GM18519 (cell line): ENCODE results near the gene INPP4A.

Experiments
- ATAC-seq: cut with Tn5 transposase; IDR thresholded peaks from one replicate; pipeline ENCODE4 v1.9.1; 2021; ENCODE audit warnings: mild to moderate bottlenecking, moderate library complexity; ENCODE audit not compliant: unreplicated experiment, low FRiP score

Gene INPP4A

DNA sequence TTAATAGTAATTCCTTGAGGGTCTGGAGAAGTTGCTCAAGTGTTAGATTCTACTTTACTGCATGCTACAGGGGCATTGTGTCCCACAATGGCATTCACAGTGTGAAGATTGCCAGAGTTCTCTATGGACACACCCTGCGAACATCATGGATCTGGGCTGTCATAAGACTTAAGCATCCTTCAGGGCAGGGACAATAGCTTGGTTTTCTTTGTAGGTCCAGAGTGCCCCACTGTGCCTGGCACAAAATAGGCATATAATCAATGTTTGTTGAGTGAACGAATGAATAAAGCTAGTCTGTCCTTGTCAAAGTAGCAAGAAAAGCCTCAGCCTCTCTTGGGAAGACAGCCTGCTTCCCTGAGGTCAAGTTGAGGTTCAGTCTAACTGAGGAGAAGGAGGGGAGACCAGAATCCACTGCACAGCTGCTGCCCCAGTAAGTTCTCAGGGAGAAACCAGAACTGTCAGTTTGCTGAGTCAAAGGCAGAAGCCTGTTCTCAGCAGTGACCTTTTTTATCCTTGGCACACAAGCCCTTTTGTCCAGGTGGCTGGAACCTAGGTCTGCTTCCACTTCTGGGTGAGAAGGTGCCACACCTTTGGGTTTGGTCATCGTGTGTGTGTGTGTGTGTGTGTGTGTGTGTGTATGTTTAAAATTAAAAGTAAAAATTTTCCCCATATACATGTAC, 15.0 kb downstream of the INPP4A start:
- no peak for ATAC-seq

GRCh38 chr2:98460573-98461497, 16.2 kb downstream of the INPP4A start:
- peak; percentile 66 for ATAC-seq

DNA sequence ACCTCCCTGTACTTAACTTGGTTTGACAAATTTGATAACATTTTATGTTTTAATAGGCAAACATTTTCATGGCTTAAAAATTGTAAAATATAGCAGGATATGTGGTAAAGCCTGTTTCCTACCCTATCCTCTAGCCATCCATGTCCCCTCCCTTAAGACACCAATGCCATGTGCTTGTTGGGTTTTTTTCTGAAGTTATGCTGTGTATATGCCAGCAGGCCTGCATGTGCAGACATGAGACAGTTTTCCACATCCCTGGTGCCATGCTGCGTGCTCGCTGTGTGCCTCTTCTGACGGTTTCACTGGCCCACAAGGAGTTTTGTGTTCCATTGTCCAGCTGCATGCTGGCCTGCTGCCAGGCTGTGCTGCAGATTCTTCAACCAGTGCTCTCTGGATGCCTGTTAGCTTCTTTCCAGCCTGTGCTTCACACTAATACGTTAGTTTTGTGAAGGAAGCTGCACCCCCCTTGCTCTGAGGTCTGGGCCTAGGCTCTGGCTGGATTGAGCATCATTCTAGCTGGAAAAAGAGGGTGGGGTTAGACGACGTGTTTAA, 16.9 kb downstream of the INPP4A start:
- no peak for ATAC-seq

DNA sequence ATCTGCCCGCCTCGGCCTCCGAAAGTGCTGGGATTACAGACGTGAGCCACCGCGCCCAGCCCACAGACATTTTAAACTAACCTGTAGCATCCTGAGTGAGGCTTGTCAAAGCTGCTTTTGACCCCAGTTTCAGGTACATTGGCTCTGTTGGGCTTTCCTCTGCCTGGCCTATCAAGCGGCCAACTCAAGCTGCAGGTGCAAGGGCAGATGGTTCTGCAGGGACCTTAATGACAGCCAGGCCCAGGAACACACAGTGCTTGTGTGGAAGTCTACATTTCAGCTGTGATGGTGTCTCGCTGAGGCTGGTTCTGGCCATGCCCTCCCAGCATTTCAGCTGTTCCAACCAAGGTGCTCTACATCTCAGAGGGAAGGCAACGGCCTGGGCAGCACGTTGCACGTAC, 18.4 kb downstream of the INPP4A start:
- ATAC-seq = no peak

DNA sequence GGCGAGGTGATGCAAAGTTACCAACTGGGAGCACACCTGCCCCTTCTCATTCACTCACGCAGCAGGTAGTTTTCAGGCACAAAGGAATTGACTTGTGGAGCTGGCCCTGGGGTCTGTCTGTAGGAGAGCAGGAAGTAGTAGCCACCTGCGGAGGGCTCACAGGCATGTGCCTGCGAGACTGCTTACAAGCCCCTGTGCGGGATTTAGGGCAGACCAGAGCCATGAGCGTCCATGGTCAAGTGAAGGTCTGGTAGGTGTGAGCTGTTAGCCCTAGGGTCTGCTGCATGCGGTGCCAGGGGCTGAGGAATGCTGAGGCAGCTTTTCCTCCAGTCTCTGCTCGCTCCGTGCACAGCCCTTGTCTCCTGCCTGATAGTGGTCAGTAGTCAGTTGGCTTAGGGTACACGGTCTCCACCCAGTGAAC, 18.9 kb downstream of the INPP4A start:
- ATAC-seq = no peak

- no peak for ATAC-seq
These were observed 19.5 kb downstream of the INPP4A start for GRCh38 chr2:98463988-98464771.

- peak; percentile 40 for ATAC-seq
These were observed 20.2 kb downstream of the INPP4A start for GRCh38 chr2:98464772-98465310.

- no peak for ATAC-seq
These were observed 21.0 kb downstream of the INPP4A start for GRCh38 chr2:98465456-98466226.

GRCh38 chr2:98467082-98467536, 22.5 kb downstream of the INPP4A start:
- ATAC-seq = no peak

- no peak for ATAC-seq
These were observed 23.0 kb downstream of the INPP4A start for GRCh38 chr2:98467652-98468051.

DNA sequence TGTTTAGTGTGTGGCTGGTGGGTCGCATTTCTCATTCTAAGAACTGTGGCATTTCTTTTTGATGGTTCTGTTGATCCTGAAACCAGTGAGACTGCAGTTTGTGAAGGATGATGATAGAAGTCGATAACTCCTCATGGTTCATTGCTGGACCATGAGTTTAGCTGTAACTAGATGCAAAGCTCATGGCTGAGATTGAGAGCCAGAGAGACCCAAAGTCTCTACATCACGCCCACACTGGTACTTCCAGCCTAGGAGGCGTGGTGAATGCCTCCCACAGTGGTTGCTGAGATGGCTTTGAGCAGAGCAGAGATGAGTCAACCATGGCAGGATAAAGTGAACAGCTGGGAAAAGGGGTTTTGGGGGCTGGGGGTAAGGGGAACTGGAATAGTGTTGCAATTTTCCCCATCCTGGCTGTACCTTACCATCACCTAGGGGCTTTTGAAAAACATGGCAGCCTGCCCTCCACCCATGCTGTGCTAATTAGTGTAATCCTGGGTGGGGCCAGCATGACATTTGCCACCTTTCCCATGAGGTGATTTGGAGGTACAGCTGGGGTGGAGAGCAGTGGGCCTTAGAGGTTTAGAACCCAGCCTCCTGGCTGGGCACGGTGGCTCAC, 24.1 kb downstream of the INPP4A start:
- no peak for ATAC-seq

DNA sequence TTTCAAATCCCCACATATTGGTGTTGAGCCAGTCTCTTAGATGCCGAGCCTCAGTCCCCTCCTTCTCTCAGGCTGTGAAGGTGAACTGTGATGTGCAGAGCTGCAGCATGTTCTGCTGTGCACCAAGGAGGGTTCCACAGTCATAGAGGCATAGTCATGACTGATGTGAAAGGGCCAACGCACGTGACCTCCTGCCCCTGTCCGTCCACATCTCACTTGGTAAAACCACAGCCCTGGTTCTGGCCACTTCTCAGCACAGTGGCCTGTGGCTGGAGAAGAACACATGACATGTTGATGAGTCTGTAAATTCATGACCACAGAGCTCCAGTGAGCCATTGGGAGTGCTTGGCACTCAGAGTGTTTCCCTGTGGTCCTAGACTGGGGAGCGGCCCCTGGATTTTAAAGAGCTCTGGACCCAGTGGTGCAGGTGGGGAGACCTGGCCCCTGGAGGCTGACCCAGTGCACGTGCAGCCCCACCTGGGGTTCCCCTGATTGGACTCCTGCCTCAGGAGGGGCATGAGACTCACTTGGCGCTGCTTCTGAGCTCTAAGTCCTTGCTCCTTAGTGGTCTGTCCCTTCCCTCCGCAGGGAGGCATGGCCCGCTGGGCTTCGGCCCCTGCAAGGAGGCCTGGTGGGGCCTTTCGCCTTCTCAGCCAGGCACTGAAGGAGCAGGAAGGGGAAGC, 25.3 kb downstream of the INPP4A start:
- ATAC-seq = no peak

DNA sequence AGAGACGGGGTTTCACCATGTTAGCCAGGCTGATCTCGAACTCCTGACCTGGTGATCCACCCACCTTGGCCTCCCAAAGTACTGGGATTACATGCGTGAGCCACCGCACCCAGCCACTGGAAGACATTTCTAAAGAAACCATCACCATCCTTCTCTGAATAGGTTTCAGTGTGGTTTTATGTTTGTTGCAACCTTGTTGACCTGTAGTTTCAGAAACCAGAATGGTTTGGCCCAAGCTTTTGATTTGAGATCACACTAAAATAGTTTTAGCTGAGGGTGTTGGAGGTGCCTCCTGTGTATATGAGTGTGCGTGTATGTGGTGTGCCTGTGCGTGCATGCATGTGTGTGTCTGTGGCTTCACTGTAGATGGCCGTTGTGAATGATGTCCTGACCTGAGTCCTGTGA, 26.2 kb downstream of the INPP4A start:
- ATAC-seq = no peak

- ATAC-seq = no peak
These were observed 26.9 kb downstream of the INPP4A start for GRCh38 chr2:98471402-98472131.

- no peak for ATAC-seq
These were observed 27.5 kb downstream of the INPP4A start for GRCh38 chr2:98472132-98472650.

DNA sequence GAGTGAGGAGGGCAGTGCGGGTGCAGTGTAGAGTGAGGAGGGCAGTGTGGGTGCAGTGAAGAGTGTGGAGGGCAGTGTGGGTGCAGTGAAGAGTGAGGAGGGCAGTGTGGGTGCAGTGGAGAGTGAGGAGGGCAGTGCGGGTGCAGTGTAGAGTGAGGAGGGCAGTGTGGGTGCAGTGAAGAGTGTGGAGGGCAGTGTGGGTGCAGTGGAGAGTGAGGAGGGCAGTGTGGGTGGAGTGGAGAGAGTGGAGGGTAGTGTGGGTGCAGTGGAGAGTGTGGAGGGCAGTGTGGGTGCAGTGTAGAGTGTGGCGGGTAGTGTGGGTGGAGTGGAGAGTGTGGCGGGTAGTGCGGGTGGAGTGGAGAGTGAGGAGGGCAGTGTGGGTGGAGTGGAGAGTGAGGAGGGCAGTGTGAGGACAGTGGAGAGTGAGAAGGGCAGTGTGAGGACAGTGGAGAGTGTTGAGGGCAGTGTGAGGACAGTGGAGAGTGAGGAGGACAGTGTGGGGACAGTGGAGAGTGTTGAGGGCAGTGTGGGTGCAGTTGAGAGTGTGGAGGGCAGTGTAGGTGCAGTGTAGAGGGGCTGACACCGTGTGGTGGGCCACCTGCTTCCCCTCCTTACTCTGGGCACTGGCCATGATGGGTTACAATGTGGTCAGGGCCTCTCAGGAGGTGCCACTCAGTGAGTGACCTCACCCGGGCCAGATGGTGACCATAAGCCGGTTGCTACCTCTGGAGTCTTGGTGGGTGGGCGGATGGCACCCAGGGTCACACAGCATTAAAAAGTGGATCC, 28.5 kb downstream of the INPP4A start:
- no peak for ATAC-seq
